Spleen (tissue), 7 donors: ENCODE data around the gene L2HGDH.

Source experiments
- POLR2A ChIP-seq, 3 donors: fragments of 450-650 bp; IDR thresholded peaks; one replicate each; pipeline ENCODE4 v1.5.1; 2017; ENCODE audit warnings: antibody characterized with exemption in 3 of 3, mild to moderate bottlenecking in 1 of 3
- POLR2AphosphoS5 ChIP-seq, 3 donors: sonication (generic); formaldehyde crosslinking; IDR thresholded peaks; one replicate each; pipeline ENCODE4 v1.5.1; 2017; ENCODE audit warnings: antibody characterized with exemption in 3 of 3
- TF ChIP-seq, protein P1 (sequence below), 11 experiments: fragments of 200-600 bp in 7 of 11; fragments of 450-650 bp in 4 of 11; sonication (generic) in 4 of 11; IDR thresholded peaks in 8 of 11; conservative IDR thresholded peaks in 3 of 11; 1 replicate in 7 of 11; 2 replicates in 4 of 11; pipeline versions ENCODE4 v1.4.0 to v1.8.0; 2016 to 2021; ENCODE audit warnings: antibody characterized with exemption in 11 of 11, inconsistent platforms in 4 of 11, mild to moderate bottlenecking in 1 of 11
- donor health status: DM: no; HTN: no; CAD: no; lungs with moderate emphysema.
- donor health status: DM: no; HTN: no; CAD: no.
- donor health status: DM: no; HTN: no; CAD: no.

DNA sequence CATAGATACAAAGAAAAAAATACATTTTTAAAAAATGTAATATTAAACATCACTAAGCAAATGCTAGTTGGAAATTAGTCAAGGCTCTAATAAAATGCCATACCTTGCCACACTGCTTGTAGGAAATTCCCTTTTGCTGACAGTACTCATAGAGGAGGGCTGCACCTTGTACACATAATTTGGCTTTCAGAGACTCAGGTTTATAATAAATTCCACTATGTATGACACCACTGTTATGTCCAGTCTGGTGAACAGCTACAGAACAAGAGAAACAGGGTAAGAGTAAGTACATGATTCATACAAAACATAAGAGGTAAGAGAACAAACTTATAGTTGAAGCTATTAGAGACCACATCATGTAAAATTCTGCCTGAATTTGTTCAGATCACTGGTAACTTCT is 10.1 kb downstream of the L2HGDH start:
- TF ChIP-seq, protein P1, sequence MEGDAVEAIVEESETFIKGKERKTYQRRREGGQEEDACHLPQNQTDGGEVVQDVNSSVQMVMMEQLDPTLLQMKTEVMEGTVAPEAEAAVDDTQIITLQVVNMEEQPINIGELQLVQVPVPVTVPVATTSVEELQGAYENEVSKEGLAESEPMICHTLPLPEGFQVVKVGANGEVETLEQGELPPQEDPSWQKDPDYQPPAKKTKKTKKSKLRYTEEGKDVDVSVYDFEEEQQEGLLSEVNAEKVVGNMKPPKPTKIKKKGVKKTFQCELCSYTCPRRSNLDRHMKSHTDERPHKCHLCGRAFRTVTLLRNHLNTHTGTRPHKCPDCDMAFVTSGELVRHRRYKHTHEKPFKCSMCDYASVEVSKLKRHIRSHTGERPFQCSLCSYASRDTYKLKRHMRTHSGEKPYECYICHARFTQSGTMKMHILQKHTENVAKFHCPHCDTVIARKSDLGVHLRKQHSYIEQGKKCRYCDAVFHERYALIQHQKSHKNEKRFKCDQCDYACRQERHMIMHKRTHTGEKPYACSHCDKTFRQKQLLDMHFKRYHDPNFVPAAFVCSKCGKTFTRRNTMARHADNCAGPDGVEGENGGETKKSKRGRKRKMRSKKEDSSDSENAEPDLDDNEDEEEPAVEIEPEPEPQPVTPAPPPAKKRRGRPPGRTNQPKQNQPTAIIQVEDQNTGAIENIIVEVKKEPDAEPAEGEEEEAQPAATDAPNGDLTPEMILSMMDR (IDR thresholded peaks at IDR 0.05 in 8 of 11, conservative IDR thresholded peaks at IDR 0.05 in 3 of 11): no peak
- TF ChIP-seq POLR2A (IDR thresholded peaks at IDR 0.05): no peak
- no peak for TF ChIP-seq POLR2AphosphoS5 (IDR thresholded peaks at IDR 0.05)
